ENCODE results near the gene TAAR2.
"Not testable (repeated sequence)": the region's sequence is repeated elsewhere in the genome, so short reads cannot be mapped to it uniquely, and the experiment has no call there.

Gene TAAR2

DNA sequence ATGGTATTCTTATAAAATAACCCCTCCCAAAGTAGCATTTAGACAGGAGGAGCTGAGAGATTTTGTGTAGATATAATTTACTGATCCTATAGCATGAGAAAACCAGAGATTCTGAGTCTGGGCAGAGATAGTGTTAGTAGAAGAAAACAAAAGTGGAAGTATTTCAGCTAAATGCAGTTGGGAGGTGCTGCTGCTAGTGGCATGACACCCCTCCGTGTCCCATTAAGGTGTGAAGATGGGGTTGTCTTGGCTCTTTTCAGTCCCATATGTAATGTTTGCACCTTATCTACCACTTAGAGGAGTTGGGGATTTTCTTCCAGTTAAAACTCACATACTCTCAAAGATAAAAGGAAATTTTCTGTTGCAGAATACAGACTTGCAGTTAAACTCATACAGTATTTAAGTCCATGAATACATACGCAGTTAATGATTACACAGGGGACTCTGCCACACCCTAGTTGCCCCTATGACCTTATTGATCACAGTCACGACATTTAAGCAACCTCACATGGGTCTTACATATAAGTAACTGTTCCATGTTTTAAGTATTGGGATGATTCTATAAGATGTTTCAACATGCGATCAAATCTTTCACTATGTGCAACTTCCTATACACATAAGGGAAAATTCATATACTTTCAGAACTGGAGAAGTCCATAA lies 11.5 kb downstream of the TAAR2 start:
- DNase-seq = no peak

GRCh38 chr6:132611616-132612015 lies 12.5 kb downstream of the TAAR2 start:
- DNase-seq = no peak

GRCh38 chr6:132607544-132608233 lies 16.4 kb downstream of the TAAR2 start:
- DNase-seq = no peak

GRCh38 chr6:132604635-132605152 lies 19.4 kb downstream of the TAAR2 start:
- no peak for DNase-seq

GRCh38 chr6:132600900-132601299 lies 23.2 kb downstream of the TAAR2 start:
- DNase-seq = not testable (repeated sequence)

- no peak for DNase-seq
Measured at GRCh38 chr6:132598473-132598872, 25.6 kb downstream of the TAAR2 start.

- no peak for DNase-seq
Measured at GRCh38 chr6:132596201-132596600, 27.9 kb downstream of the TAAR2 start.

- no peak for DNase-seq
Measured at GRCh38 chr6:132592855-132593254, 31.2 kb downstream of the TAAR2 start.

GRCh38 chr6:132590362-132590761 lies 33.7 kb downstream of the TAAR2 start:
- no peak for DNase-seq

- DNase-seq = no peak
Measured at GRCh38 chr6:132589454-132589853, 34.6 kb downstream of the TAAR2 start, which contains the start of gene TAAR5. Gene TAAR5, minus strand, starts transcription at chr6:132589741. Its CDS starts 55 bp downstream, at chr6:132589686.

GRCh38 chr6:132587424-132587823 lies 36.7 kb downstream of the TAAR2 start:
- DNase-seq = no peak

- no peak for DNase-seq
Measured at GRCh38 chr6:132584698-132585097, 39.4 kb downstream of the TAAR2 start.

DNA sequence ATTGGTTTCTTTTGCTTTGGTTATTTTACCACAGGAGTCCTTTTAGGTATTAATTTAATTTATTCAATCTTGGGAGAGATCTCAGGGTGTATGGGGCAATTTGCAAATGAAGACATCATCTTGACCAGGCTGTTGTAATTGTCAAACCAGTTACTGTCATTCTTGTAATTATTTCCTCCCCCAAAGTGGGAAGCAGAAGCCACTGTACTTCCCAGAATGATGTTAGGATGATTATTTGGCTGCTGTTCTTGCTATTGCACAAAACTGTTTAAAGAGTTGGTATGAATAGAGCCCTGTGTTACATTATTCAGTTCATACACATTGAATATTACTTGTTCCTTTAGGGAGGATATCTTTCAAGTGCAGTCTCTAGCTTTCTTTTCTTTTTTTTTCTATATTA lies 52.3 kb downstream of the TAAR2 start:
- no peak for DNase-seq

- DNase-seq = no peak
Measured at GRCh38 chr6:132570221-132570777, 53.8 kb downstream of the TAAR2 start, which contains the start of gene TAAR6. Gene TAAR6, plus strand, starts transcription at chr6:132570322. Its CDS starts 0 bp downstream, at chr6:132570322.

DNA sequence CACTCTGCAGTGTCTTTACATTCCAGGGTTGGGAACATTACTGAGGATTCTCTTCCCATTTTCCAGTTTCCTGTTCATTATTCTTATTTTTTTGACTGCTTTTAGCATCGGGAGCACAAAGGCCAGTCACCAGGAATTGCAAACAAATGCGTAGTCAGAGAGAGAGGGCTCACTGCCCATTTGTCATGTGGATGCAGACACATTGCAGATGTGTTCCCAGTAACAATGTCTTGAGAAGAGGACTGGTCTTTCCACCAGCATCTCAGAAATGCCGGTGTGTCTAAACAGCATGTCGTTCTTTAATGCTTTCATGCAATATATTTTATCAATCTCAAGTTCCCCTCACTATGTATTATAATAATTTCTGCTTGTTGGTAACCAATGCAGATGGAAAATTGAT lies 54.9 kb downstream of the TAAR2 start:
- no peak for DNase-seq

DNA sequence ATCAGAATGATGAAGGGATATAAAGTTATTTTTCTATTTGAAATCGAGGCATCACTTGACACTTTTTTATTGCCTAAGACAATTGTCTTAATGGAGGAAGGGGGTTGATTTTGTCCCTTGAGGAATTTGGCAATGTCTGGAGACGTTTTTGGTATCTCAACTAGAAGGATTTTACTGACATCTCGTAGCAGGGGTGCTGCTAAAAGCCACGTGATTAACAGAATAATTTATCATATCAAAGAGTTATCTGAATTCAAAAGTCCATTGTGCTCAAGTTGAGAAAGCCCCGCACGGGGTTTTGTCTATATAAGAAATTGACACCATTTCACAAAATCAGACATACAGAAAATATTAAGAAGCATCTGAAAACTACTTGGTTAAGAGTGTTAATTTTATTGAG lies 55.5 kb downstream of the TAAR2 start:
- DNase-seq = peak; percentile 27

DNA sequence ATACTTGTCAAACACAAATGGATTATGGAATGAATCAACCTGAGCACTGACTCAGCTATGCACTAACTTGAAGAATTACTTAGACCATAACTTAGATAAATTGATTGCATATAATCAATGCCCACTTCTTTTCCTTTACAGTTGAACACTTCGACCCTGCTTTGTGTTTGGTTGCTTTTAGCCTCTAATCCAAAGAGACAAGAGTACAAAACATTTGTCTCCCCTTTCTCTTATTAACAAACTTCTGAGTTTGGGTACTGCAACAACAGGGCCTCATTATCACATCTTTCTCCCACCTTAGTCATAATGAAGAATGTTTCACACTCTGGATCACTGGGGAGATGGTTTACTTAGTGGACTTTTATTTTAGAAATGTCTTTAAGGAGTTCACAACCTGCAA lies 56.5 kb downstream of the TAAR2 start:
- peak; percentile 55 for DNase-seq
